K562 treated with DMSO at 1 percent for 24 hours (cell line): ENCODE data around the gene SLC2A8. TPM values are rescaled to one million over a fixed set of nuclear protein-coding genes. Genes with fewer than 3 reads are reported as not detected.

Experiments
- total RNA-seq: library from RNA; unstranded; fragments of 300-600 nt; gene quantifications from 2 replicates; pipeline ENCODE4 v1.2.3, GENCODE V29; 2022; ENCODE audit warnings: low read depth; ENCODE audit not compliant: insufficient read depth

Gene SLC2A8, protein sequence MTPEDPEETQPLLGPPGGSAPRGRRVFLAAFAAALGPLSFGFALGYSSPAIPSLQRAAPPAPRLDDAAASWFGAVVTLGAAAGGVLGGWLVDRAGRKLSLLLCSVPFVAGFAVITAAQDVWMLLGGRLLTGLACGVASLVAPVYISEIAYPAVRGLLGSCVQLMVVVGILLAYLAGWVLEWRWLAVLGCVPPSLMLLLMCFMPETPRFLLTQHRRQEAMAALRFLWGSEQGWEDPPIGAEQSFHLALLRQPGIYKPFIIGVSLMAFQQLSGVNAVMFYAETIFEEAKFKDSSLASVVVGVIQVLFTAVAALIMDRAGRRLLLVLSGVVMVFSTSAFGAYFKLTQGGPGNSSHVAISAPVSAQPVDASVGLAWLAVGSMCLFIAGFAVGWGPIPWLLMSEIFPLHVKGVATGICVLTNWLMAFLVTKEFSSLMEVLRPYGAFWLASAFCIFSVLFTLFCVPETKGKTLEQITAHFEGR
- 14.0 and 14.6 TPM in 2 replicates for total RNA-seq

DNA sequence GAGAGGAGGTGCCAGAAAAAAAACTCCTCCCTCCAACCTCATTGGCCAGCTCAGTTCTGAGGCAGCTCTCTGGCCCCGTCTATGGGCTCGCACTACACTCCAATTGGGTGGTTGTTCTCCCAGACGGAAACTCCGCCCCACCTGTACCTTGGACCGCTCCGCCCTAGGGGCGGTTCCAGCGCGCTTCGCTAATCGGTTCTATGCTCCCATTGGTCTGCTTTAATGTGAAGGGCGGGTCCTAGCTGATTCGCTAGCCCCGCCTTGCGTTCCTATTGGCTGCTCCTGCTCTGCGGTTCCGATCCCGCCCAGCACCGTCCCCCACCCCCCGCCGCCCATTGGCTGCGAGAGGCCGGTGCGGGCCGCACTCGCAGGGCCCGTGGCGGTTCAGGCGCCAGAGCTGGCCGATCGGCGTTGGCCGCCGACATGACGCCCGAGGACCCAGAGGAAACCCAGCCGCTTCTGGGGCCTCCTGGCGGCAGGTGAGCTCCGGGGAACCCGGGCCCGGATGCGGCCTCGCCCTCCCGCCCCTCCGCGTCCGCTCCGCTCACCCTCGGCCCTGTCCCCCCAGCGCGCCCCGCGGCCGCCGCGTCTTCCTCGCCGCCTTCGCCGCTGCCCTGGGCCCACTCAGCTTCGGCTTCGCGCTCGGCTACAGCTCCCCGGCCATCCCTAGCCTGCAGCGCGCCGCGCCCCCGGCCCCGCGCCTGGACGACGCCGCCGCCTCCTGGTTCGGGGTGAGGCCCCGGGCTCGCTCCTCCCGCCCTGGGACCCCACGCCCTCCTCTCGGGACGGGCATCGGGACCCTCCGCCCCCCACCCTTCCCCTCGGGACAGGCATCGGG is at the start of gene SLC2A8:
Gene SLC2A8, plus strand, starts transcription at position 362 of the 838 bp plus-strand sequence. Its CDS starts 62 bp downstream, at position 424.

DNA sequence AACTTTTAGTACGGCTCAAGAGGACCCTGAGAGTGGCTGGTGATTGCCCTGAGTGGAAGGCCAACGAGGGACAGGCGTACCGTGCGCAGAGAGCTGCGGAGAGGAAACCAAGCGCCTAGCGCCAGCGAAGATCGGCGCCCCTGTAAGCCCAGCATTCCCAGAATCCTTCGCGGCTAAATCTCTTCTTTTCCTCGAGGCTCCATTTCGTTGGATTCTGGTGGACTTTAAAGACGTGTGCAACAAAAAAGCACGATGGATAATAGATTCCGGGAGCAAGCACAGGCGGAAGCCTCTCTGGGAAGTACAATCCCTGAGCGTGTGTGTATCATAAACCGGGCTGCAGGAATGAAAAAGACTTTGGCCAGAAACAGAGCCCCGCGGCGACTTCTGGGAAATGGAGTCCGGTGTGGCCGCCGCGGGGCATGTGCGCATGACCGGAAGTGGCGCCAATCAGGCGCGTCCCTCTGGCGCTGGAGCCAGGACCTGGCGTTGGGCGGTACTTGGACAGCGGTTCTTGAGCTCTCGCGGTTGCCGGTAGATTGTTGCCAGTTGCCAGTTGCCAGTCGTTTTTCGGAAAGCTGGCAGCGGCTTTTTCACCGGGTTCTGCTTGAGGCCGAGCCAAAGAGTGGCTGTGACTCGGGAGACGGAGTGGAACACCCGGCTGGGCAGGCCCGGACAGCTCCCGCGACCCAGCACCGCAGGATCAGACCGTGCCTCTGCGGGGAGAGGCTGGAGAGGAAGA is 27.1 kb downstream of the SLC2A8 start, which contains the start of gene ZNF79:
Gene ZNF79, plus strand, starts transcription at position 449 of the 742 bp plus-strand sequence. CDS start 406 bp downstream, outside the sequence.

DNA sequence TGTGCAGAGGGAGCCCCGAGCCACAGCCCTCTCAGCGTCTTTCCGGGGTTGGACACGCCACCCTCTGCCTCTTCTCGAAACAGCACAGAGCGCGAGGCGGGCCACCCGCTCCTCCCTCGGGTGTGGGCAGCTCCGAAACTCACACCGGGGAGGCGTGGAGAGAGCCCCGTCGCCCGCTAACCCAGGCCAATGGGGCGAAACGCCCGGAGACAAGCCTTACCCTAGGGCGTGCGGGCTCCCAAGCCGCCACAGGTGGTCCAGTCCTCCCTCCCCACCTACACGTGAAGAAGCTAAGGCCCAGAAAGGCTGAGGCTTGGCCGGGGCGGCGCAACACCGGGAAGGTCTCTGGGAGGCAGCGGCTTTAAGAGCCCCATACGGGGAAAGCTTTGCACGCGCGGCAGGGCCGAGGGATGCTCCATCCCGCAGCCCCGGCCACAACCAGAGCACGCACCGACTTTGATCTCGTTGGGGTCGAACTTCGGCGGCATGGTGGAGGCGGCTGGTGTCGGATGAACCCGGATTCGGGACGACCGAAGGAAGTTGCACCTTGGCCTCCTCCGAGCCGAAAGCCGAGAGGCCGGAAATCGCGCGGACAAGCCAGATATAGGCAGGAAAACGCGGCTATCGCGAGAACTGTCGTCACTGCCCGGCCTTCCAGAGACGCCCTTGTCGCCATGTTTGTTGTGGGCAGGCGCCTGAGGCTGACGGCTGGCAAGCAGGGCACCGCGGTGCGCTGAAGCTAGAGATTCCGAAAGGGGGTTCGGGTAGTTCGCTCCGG is 54.0 kb downstream of the SLC2A8 start, which contains the start of the genes LRSAM1 and RPL12:
Gene LRSAM1, plus strand, starts transcription at position 681 of the 778 bp plus-strand sequence. CDS start 3,018 bp downstream, outside the sequence.
Gene RPL12, minus strand, starts transcription at position 577 of the 778 bp plus-strand sequence. Its CDS starts 89 bp downstream, at position 488.

Other genes starting within 250 kb of the SLC2A8 start
- gene GARNL3, start 132.4 kb upstream of the SLC2A8 start, total RNA-seq = 0.50 and 1.6 TPM in 2 replicates
- 4.8 and 6.1 TPM in 2 replicates for gene ZNF79, start 27.2 kb downstream of the SLC2A8 start, total RNA-seq
- gene RPL12, start 54.2 kb downstream of the SLC2A8 start, total RNA-seq = 4,030 and 4,115 TPM in 2 replicates
- 17.1 and 18.0 TPM in 2 replicates for gene LRSAM1, start 54.3 kb downstream of the SLC2A8 start, total RNA-seq
- 39.0 and 42.9 TPM in 2 replicates for gene STXBP1, start 215.1 kb downstream of the SLC2A8 start, total RNA-seq